ENCODE measurements around the gene HTRA3. TPM values are rescaled to one million over a fixed set of nuclear protein-coding genes. Genes with fewer than 3 reads are reported as not detected.

The HTRA3 gene
- total and polyA plus RNA-seq, 2 experiments from 2014 or later, result 1.3 to 3.6 TPM

DNA sequence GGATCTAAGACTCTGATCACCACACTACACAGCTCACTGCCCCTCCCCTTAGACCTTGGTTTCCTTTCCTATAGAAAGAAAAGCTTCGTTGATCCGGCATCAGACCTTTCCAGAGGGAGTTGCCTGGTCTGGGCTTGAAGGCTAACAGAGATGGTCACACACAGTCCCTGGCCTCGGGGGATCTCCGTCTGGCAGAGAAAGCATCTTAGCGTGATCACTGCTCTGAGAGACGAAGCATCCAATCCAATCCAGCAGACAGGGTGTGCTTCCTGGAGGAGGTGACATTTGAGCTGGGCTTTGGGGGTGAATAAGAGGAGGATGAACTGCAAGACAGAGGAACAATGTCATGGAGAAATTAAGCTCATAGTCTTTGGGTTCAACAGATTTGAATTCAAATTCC lies 49.5 kb downstream of the HTRA3 start (continued):
- TF ChIP-seq, protein P1, sequence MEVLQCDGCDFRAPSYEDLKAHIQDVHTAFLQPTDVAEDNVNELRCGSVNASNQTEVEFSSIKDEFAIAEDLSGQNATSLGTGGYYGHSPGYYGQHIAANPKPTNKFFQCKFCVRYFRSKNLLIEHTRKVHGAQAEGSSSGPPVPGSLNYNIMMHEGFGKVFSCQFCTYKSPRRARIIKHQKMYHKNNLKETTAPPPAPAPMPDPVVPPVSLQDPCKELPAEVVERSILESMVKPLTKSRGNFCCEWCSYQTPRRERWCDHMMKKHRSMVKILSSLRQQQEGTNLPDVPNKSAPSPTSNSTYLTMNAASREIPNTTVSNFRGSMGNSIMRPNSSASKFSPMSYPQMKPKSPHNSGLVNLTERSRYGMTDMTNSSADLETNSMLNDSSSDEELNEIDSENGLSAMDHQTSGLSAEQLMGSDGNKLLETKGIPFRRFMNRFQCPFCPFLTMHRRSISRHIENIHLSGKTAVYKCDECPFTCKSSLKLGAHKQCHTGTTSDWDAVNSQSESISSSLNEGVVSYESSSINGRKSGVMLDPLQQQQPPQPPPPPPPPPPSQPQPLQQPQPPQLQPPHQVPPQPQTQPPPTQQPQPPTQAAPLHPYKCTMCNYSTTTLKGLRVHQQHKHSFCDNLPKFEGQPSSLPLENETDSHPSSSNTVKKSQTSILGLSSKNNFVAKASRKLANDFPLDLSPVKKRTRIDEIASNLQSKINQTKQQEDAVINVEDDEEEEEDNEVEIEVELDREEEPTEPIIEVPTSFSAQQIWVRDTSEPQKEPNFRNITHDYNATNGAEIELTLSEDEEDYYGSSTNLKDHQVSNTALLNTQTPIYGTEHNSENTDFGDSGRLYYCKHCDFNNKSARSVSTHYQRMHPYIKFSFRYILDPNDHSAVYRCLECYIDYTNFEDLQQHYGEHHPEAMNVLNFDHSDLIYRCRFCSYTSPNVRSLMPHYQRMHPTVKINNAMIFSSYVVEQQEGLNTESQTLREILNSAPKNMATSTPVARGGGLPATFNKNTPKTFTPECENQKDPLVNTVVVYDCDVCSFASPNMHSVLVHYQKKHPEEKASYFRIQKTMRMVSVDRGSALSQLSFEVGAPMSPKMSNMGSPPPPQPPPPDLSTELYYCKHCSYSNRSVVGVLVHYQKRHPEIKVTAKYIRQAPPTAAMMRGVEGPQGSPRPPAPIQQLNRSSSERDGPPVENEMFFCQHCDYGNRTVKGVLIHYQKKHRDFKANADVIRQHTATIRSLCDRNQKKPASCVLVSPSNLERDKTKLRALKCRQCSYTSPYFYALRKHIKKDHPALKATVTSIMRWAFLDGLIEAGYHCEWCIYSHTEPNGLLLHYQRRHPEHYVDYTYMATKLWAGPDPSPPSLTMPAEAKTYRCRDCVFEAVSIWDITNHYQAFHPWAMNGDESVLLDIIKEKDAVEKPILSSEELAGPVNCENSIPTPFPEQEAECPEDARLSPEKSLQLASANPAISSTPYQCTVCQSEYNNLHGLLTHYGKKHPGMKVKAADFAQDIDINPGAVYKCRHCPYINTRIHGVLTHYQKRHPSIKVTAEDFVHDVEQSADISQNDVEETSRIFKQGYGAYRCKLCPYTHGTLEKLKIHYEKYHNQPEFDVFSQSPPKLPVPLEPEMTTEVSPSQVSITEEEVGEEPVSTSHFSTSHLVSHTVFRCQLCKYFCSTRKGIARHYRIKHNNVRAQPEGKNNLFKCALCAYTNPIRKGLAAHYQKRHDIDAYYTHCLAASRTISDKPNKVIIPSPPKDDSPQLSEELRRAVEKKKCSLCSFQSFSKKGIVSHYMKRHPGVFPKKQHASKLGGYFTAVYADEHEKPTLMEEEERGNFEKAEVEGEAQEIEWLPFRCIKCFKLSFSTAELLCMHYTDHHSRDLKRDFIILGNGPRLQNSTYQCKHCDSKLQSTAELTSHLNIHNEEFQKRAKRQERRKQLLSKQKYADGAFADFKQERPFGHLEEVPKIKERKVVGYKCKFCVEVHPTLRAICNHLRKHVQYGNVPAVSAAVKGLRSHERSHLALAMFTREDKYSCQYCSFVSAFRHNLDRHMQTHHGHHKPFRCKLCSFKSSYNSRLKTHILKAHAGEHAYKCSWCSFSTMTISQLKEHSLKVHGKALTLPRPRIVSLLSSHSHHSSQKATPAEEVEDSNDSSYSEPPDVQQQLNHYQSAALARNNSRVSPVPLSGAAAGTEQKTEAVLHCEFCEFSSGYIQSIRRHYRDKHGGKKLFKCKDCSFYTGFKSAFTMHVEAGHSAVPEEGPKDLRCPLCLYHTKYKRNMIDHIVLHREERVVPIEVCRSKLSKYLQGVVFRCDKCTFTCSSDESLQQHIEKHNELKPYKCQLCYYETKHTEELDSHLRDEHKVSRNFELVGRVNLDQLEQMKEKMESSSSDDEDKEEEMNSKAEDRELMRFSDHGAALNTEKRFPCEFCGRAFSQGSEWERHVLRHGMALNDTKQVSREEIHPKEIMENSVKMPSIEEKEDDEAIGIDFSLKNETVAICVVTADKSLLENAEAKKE (CRISPR knock-in tag; IDR thresholded peaks at IDR 0.05), result no peak
- TF ChIP-seq EZH2 (IDR thresholded peaks at IDR 0.05; ENCODE audit: low read depth, unreplicated experiment), result no peak

DNA sequence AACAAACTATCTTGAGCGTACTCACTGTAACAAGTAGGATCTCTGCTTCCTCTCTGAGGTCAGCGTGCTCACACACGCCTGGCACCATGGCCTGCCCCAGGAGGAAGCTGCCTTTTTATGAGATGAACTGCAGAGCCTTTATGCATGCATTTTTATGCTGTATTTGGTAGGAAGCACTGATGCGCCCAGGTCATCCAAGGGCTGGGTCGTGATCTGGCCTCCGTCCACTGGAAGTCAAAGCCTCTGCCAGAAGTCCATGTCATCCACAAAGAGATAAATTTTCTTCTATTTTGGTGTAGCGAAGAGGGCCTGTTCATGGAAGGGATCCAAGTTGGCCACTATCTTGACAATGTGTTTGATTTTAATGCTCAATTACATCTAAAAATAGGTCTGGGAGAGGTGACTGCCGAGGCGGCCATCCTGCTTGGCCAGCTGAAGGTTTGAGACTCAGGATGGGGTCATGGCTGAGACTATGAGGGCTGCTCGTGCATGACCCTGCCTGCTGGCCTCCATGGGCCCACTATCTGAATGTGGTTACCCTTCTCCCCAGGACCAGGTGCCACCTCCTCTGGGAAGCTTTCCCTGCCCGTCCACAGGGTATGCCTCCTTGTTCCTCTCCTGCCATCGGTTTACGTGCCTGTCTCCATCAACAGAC lies 50.3 kb downstream of the HTRA3 start:
- Mint-ChIP-seq H3K27me3 (ENCODE audit: insufficient read depth, low read depth, poor library complexity) (peaks cover 11% of the 10 kb centered on the region), H3K27ac (no peak overlapping the region), H3K36me3 (ENCODE audit: low read depth) (no peaks in the 10 kb centered on the region), H3K4me3 (no peak overlapping the region), H3K9me3 (peaks cover 5% of the 10 kb centered on the region; the same call in 2 of the 3 replicates), H3K4me1 (peaks cover 19% of the 10 kb centered on the region)
- DNase-seq (ENCODE audit: low spot score) (no peak), ATAC-seq (no peak)
- no peaks in the 10 kb centered on the region for H4K20me1 ChIP-seq (replicated peaks; ENCODE audit: insufficient read depth)
- peaks cover 9% of the 10 kb centered on the region for H3K4me1 ChIP-seq (ENCODE audit: insufficient read depth)
- no peak overlapping the region for H3K27ac ChIP-seq (ENCODE audit: low read depth)
- H3K4me2 ChIP-seq, result no peak overlapping the region
- no peak overlapping the region for H2AFZ ChIP-seq
- H3K27me3 ChIP-seq (ENCODE audit: insufficient read depth), result no peaks in the 10 kb centered on the region
- H3F3A ChIP-seq (replicated peaks; ENCODE audit: low read depth), result no peaks in the 10 kb centered on the region
- H3K4me3 ChIP-seq, result no peak overlapping the region
- peaks cover 6% of the 10 kb centered on the region; the same call in 1 of the 2 replicates for H3K9me2 ChIP-seq (ENCODE audit: insufficient read depth)
- no peaks in the 10 kb centered on the region for H3K36me3 ChIP-seq (ENCODE audit: insufficient read depth)
- H3K79me2 ChIP-seq (replicated peaks; ENCODE audit: insufficient read depth), result no peaks in the 10 kb centered on the region
- TF ChIP-seq, protein P2, sequence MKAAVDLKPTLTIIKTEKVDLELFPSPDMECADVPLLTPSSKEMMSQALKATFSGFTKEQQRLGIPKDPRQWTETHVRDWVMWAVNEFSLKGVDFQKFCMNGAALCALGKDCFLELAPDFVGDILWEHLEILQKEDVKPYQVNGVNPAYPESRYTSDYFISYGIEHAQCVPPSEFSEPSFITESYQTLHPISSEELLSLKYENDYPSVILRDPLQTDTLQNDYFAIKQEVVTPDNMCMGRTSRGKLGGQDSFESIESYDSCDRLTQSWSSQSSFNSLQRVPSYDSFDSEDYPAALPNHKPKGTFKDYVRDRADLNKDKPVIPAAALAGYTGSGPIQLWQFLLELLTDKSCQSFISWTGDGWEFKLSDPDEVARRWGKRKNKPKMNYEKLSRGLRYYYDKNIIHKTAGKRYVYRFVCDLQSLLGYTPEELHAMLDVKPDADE (IDR thresholded peaks at IDR 0.05), result no peak
- TF ChIP-seq, protein P3, sequence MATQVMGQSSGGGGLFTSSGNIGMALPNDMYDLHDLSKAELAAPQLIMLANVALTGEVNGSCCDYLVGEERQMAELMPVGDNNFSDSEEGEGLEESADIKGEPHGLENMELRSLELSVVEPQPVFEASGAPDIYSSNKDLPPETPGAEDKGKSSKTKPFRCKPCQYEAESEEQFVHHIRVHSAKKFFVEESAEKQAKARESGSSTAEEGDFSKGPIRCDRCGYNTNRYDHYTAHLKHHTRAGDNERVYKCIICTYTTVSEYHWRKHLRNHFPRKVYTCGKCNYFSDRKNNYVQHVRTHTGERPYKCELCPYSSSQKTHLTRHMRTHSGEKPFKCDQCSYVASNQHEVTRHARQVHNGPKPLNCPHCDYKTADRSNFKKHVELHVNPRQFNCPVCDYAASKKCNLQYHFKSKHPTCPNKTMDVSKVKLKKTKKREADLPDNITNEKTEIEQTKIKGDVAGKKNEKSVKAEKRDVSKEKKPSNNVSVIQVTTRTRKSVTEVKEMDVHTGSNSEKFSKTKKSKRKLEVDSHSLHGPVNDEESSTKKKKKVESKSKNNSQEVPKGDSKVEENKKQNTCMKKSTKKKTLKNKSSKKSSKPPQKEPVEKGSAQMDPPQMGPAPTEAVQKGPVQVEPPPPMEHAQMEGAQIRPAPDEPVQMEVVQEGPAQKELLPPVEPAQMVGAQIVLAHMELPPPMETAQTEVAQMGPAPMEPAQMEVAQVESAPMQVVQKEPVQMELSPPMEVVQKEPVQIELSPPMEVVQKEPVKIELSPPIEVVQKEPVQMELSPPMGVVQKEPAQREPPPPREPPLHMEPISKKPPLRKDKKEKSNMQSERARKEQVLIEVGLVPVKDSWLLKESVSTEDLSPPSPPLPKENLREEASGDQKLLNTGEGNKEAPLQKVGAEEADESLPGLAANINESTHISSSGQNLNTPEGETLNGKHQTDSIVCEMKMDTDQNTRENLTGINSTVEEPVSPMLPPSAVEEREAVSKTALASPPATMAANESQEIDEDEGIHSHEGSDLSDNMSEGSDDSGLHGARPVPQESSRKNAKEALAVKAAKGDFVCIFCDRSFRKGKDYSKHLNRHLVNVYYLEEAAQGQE (IDR thresholded peaks at IDR 0.05; ENCODE audit: unreplicated experiment), result no peak
- TF ChIP-seq POLR2AphosphoS5 (IDR thresholded peaks at IDR 0.05; ENCODE audit: low read depth) (no peak), CREB1 (CRISPR knock-in tag; IDR thresholded peaks at IDR 0.05; ENCODE audit: low read depth) (no peak), JUNB (IDR thresholded peaks at IDR 0.05; ENCODE audit: unreplicated experiment) (no peak), EZH2phosphoT487 (IDR thresholded peaks at IDR 0.05; ENCODE audit: unreplicated experiment) (no peak), ZNF114 (CRISPR knock-in tag; IDR thresholded peaks at IDR 0.05) (no peak)
